Measurements from ENCODE around the gene TIAM2. TPM values are rescaled to one million over a fixed set of nuclear protein-coding genes. Genes with fewer than 3 reads are reported as not detected.

The TIAM2 gene
- total RNA-seq, 4 donors from 2014 or later, result 4.8 to 11.4 (median 6.7) TPM

DNA sequence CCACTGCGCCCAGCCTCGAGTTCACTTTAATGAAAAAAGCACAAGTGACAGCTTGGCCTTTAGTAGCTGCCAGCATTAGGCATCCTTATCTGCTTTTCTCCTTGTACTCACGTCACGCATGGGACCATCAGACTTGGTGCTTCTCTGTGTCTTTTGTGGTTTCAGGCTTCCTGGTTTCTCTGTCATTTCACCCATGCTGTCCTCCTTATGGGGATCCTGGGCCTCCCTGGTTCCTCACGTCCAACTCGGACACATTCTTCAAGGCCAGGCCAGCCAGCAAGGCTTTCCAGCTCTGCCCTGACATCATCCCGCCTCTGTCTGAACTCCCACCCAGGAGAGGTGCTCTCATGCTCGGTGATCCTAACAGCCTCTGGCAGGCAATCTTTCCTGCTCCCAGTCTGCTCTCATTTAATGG is 83.2 kb downstream of the TIAM2 start:
- H3K4me1 ChIP-seq, result no peaks in the 10 kb centered on the region
- no peaks in the 10 kb centered on the region for H3K36me3 ChIP-seq
- H3K27ac ChIP-seq, result no peak overlapping the region
- no peak overlapping the region for H3K4me3 ChIP-seq
- no peak for DNase-seq (ENCODE audit: low spot score in 2 of 2)
- no peaks in the 10 kb centered on the region for H3K9me3 ChIP-seq
- WGBS, result 76% methylated on average over 8 of the region's 8 CpGs
- TF ChIP-seq, protein P1, sequence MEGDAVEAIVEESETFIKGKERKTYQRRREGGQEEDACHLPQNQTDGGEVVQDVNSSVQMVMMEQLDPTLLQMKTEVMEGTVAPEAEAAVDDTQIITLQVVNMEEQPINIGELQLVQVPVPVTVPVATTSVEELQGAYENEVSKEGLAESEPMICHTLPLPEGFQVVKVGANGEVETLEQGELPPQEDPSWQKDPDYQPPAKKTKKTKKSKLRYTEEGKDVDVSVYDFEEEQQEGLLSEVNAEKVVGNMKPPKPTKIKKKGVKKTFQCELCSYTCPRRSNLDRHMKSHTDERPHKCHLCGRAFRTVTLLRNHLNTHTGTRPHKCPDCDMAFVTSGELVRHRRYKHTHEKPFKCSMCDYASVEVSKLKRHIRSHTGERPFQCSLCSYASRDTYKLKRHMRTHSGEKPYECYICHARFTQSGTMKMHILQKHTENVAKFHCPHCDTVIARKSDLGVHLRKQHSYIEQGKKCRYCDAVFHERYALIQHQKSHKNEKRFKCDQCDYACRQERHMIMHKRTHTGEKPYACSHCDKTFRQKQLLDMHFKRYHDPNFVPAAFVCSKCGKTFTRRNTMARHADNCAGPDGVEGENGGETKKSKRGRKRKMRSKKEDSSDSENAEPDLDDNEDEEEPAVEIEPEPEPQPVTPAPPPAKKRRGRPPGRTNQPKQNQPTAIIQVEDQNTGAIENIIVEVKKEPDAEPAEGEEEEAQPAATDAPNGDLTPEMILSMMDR (IDR thresholded peaks at IDR 0.05), result no peak
- TF ChIP-seq POLR2A (IDR thresholded peaks at IDR 0.05), result no peak
- no peak for TF ChIP-seq EP300 (IDR thresholded peaks at IDR 0.05)
- no peak for TF ChIP-seq POLR2AphosphoS5 (IDR thresholded peaks at IDR 0.05)
- H3K27me3 ChIP-seq, result no peaks in the 10 kb centered on the region

DNA sequence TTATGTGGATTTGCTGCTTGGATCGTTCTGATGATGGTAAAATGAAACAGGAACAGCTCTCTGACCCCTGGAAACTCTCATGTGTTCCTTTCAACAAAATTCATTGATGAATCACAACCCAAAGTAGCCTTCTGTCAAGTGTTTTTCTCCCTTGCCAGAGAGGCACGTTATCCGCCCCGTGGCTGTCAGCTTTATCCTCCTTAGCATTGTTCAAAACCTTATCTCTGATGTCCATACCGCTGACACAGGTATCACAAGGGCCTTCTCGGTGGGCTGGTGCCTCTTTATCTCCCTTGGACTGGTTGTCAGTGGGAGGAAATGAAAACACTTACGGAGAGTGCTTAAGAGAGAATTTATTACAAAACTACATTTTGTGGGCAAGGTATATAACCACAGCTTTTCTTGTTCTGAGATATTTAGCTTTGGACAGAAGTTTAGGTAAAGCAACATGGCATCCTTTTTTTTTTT is 84.9 kb downstream of the TIAM2 start:
- Histone ChIP-seq H3K4me1 (no peaks in the 10 kb centered on the region), H3K27me3 (no peaks in the 10 kb centered on the region), H3K36me3 (no peaks in the 10 kb centered on the region), H3K9me3 (no peaks in the 10 kb centered on the region), H3K27ac (no peak overlapping the region), H3K4me3 (no peak overlapping the region)
- 83% methylated on average over 7 of the region's 7 CpGs for WGBS
- TF ChIP-seq POLR2A (IDR thresholded peaks at IDR 0.05), result no peak
- TF ChIP-seq, protein P1 (IDR thresholded peaks at IDR 0.05), result no peak
- TF ChIP-seq EP300 (IDR thresholded peaks at IDR 0.05), result no peak
- TF ChIP-seq POLR2AphosphoS5 (IDR thresholded peaks at IDR 0.05), result no peak
- no peak for DNase-seq (ENCODE audit: low spot score in 2 of 2)

GRCh38 chr6:155080881-155081845 is 86.0 kb downstream of the TIAM2 start:
- Histone ChIP-seq H3K4me1 (no peaks in the 10 kb centered on the region), H3K27ac (no peak overlapping the region), H3K36me3 (no peaks in the 10 kb centered on the region), H3K4me3 (no peak overlapping the region), H3K27me3 (no peaks in the 10 kb centered on the region), H3K9me3 (no peaks in the 10 kb centered on the region)
- TF ChIP-seq POLR2A (IDR thresholded peaks at IDR 0.05) (no peak), POLR2AphosphoS5 (IDR thresholded peaks at IDR 0.05) (no peak), EP300 (IDR thresholded peaks at IDR 0.05) (no peak)
- TF ChIP-seq, protein P1 (IDR thresholded peaks at IDR 0.05), result no peak
- no peak for DNase-seq (ENCODE audit: low spot score in 2 of 2)
- 73% methylated on average over 9 of the region's 9 CpGs for WGBS

DNA sequence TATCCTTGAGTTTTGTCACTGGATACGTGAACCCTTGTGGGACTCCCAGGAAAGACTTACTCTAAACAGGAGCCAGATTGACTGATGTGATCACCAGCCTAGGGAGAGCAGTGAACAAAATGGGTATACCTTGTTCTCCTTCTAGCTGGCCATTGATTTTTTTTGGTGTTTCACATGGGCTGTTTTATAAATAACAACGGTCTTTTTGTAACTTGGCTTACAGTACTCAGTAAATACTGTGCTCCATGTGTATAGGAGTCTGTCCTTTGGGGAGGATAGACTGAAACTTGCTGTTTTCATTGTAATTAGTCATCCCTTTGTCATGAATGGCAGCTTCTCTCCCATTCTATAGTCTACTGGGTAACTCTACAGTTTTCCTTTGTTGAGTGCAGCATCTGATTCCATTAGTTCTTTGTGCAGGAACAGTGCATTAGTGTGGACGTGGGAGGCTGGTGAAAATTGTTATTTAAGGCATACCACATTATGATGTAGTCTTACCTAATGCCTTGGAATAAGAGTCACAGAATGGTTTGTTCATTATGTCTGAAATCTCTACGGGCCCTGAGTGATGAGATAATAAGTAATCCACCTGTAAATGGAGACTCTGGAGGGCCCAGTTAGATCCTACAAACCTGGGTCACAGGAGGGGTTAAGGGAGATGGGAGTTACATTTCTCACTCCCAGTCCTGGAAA is 89.5 kb downstream of the TIAM2 start:
- WGBS, result 90% methylated on average over 4 of the region's 4 CpGs
- Histone ChIP-seq H3K36me3 (no peaks in the 10 kb centered on the region), H3K9me3 (no peaks in the 10 kb centered on the region), H3K4me3 (no peak overlapping the region), H3K27ac (no peak overlapping the region), H3K4me1 (no peaks in the 10 kb centered on the region), H3K27me3 (no peaks in the 10 kb centered on the region)
- DNase-seq (ENCODE audit: low spot score in 2 of 2), result no peak
- TF ChIP-seq EP300 (IDR thresholded peaks at IDR 0.05), result no peak
- TF ChIP-seq, protein P1 (IDR thresholded peaks at IDR 0.05), result no peak
- TF ChIP-seq POLR2A (IDR thresholded peaks at IDR 0.05), result no peak
- no peak for TF ChIP-seq POLR2AphosphoS5 (IDR thresholded peaks at IDR 0.05)
